ENCODE results near the gene NKD1.

DNA sequence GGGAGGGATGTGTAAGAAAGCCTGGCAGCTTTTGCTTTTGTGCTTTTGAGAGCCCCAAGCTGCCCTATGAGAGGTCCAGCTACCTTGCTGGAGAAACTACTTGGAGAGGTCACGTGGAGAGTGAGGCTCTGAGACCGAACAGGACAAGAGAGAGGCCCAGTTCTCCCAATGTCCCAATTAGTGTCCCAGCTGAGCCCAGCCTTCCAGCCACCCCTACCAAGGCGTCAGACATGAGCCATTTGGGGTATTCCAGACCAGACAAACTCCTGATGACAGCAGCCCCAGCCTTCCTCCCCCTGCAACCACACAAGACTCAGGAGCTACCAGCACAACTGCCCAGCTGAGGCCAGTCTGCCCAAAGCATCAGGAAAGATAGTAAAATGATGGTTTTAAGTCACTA is 35.0 kb downstream of the NKD1 start:
- no peak for TF ChIP-seq EZH2 (optimal IDR thresholded peaks at IDR 0.05; ENCODE audit: low read depth, low read length)
- TF ChIP-seq, protein P1, sequence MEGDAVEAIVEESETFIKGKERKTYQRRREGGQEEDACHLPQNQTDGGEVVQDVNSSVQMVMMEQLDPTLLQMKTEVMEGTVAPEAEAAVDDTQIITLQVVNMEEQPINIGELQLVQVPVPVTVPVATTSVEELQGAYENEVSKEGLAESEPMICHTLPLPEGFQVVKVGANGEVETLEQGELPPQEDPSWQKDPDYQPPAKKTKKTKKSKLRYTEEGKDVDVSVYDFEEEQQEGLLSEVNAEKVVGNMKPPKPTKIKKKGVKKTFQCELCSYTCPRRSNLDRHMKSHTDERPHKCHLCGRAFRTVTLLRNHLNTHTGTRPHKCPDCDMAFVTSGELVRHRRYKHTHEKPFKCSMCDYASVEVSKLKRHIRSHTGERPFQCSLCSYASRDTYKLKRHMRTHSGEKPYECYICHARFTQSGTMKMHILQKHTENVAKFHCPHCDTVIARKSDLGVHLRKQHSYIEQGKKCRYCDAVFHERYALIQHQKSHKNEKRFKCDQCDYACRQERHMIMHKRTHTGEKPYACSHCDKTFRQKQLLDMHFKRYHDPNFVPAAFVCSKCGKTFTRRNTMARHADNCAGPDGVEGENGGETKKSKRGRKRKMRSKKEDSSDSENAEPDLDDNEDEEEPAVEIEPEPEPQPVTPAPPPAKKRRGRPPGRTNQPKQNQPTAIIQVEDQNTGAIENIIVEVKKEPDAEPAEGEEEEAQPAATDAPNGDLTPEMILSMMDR (IDR thresholded peaks at IDR 0.05; ENCODE audit: low read length) = no peak

All from MM.1S (cell line).